Activated naive CD8-positive, alpha-beta T cell treated with anti-CD3 and anti-CD28 coated beads, Interleukin-2, amount 10 ng/mL, durations not matched to agents 7 days and 5 days (primary cell): Measurements from ENCODE around the gene NHSL2. TPM values are rescaled to one million over a fixed set of nuclear protein-coding genes. Genes with fewer than 3 reads are reported as not detected.
A peak's percentile ranks its signal among the peaks of the same experiment; 100 is the strongest.

Experiments
- ATAC-seq: fragments of 150-1000 bp; cut with Tn5 transposase; one replicate; pipeline ENCODE4 v1.10.0; 2021; ENCODE audit warnings: low read depth, moderate library complexity
- POLR2A ChIA-PET: fragments of 350-600 bp; sonication (Branson Sonifier 250); formaldehyde crosslinking; loops from one replicate; lab custom pipeline; 2021; ENCODE audit warnings: antibody characterized with exemption; lab: Charles Lee
- DNase-seq: peaks from one replicate; pipeline ENCODE4 v3.0.0; 2021
- H3K27ac Mint-ChIP-seq: one replicate; pipeline ENCODE4 v1.8.0; 2022; ENCODE audit warnings: mild to moderate bottlenecking, mixed read lengths
- H3K27me3 Mint-ChIP-seq: one replicate; pipeline ENCODE4 v1.8.0; 2022; ENCODE audit warnings: mild to moderate bottlenecking, moderate library complexity, mixed read lengths
- H3K36me3 Mint-ChIP-seq: one replicate; pipeline ENCODE4 v1.8.0; 2021; ENCODE audit warnings: mild to moderate bottlenecking, mixed read lengths
- H3K4me1 Mint-ChIP-seq: one replicate; pipeline ENCODE4 v1.8.0; 2021; ENCODE audit warnings: mixed read lengths
- H3K4me3 Mint-ChIP-seq: one replicate; pipeline ENCODE4 v1.8.0; 2022; ENCODE audit warnings: mild to moderate bottlenecking, moderate library complexity, mixed read lengths
- H3K9me3 Mint-ChIP-seq: one replicate; pipeline ENCODE4 v1.8.0; 2021; ENCODE audit warnings: mixed read lengths
- total RNA-seq, 2 experiments: library from RNA; stranded (reverse); gene quantifications; one replicate each; pipeline ENCODE4 v1.2.3, GENCODE V29; 2021

NHSL2 gene
- total RNA-seq, 2 experiments from 2014 or later, result 1.6 TPM

GRCh38 chrX:72114306-72114705 is 203.7 kb downstream of the NHSL2 start:
- H3K4me1 Mint-ChIP-seq, result no peaks in the 10 kb centered on the region
- POLR2A ChIA-PET, result no interaction called here
- H3K4me3 Mint-ChIP-seq, result no peak overlapping the region
- ATAC-seq, result no peak
- no peaks in the 10 kb centered on the region for H3K9me3 Mint-ChIP-seq
- no peak for DNase-seq
- no peaks in the 10 kb centered on the region for H3K36me3 Mint-ChIP-seq
- no peak overlapping the region for H3K27ac Mint-ChIP-seq
- peaks cover 34% of the 10 kb centered on the region for H3K27me3 Mint-ChIP-seq

- DNase-seq (no peak), ATAC-seq (no peak)
- Mint-ChIP-seq H3K4me3 (no peak overlapping the region), H3K36me3 (no peaks in the 10 kb centered on the region), H3K27me3 (peaks cover 37% of the 10 kb centered on the region), H3K27ac (no peak overlapping the region), H3K9me3 (no peaks in the 10 kb centered on the region), H3K4me1 (no peaks in the 10 kb centered on the region)
- POLR2A ChIA-PET, result no interaction called here
Observed at GRCh38 chrX:72114807-72115206, 204.2 kb downstream of the NHSL2 start.

- POLR2A ChIA-PET, result no interaction called here
- no peaks in the 10 kb centered on the region for H3K36me3 Mint-ChIP-seq
- ATAC-seq (no peak), DNase-seq (no peak)
- no peak overlapping the region for H3K4me3 Mint-ChIP-seq
- peaks cover 41% of the 10 kb centered on the region for H3K27me3 Mint-ChIP-seq
- H3K4me1 Mint-ChIP-seq, result no peaks in the 10 kb centered on the region
- no peaks in the 10 kb centered on the region for H3K9me3 Mint-ChIP-seq
- H3K27ac Mint-ChIP-seq, result no peak overlapping the region
Observed at GRCh38 chrX:72115380-72115779, 204.7 kb downstream of the NHSL2 start.

- Mint-ChIP-seq H3K27me3 (peaks cover 28% of the 10 kb centered on the region), H3K36me3 (no peaks in the 10 kb centered on the region), H3K9me3 (no peaks in the 10 kb centered on the region), H3K4me1 (peaks cover 7% of the 10 kb centered on the region), H3K4me3 (no peak overlapping the region), H3K27ac (no peak overlapping the region)
- POLR2A ChIA-PET, result no interaction called here
- DNase-seq (no peak), ATAC-seq (no peak)
Observed at GRCh38 chrX:72117636-72118210, 207.1 kb downstream of the NHSL2 start.

- DNase-seq (no peak), ATAC-seq (no peak)
- POLR2A ChIA-PET, result interaction anchor here (0.6 to 1.1 kb wide), 2 partner anchors 117 to 483 kb away, joined by 3 read pairs; partner anchors contain the start of gene ERCC6L
- Mint-ChIP-seq H3K9me3 (no peaks in the 10 kb centered on the region), H3K4me1 (peaks cover 9% of the 10 kb centered on the region), H3K4me3 (no peak overlapping the region), H3K27ac (no peak overlapping the region), H3K27me3 (peaks cover 34% of the 10 kb centered on the region), H3K36me3 (no peaks in the 10 kb centered on the region)
Observed at GRCh38 chrX:72120837-72121236, 210.2 kb downstream of the NHSL2 start.

GRCh38 chrX:72121383-72121782 is 210.7 kb downstream of the NHSL2 start:
- POLR2A ChIA-PET, result interaction anchor here (0.6 to 1.1 kb wide), 3 partner anchors 20 to 483 kb away, joined by 3 read pairs; partner anchors contain the start of gene ERCC6L
- Mint-ChIP-seq H3K27me3 (peaks cover 32% of the 10 kb centered on the region), H3K9me3 (no peaks in the 10 kb centered on the region), H3K4me1 (peaks cover 10% of the 10 kb centered on the region), H3K4me3 (peak overlapping the region; percentile 16), H3K36me3 (no peaks in the 10 kb centered on the region), H3K27ac (no peak overlapping the region)
- ATAC-seq (peak; percentile 77), DNase-seq (no peak)

GRCh38 chrX:72122621-72123337 is 212.1 kb downstream of the NHSL2 start:
- peaks cover 14% of the 10 kb centered on the region for H3K4me1 Mint-ChIP-seq
- peaks cover 39% of the 10 kb centered on the region for H3K27me3 Mint-ChIP-seq
- H3K9me3 Mint-ChIP-seq, result no peaks in the 10 kb centered on the region
- no peak for DNase-seq
- no peak for ATAC-seq
- H3K27ac Mint-ChIP-seq, result no peak overlapping the region
- H3K36me3 Mint-ChIP-seq, result no peaks in the 10 kb centered on the region
- POLR2A ChIA-PET, result no interaction called here
- H3K4me3 Mint-ChIP-seq, result no peak overlapping the region

GRCh38 chrX:72123471-72124185 is 213.0 kb downstream of the NHSL2 start:
- Mint-ChIP-seq H3K27me3 (peaks cover 37% of the 10 kb centered on the region), H3K27ac (no peak overlapping the region), H3K4me3 (no peak overlapping the region), H3K36me3 (no peaks in the 10 kb centered on the region), H3K9me3 (no peaks in the 10 kb centered on the region), H3K4me1 (peaks cover 14% of the 10 kb centered on the region)
- POLR2A ChIA-PET, result no interaction called here
- DNase-seq, result no peak
- no peak for ATAC-seq

GRCh38 chrX:72124540-72125201 is 214.0 kb downstream of the NHSL2 start:
- H3K9me3 Mint-ChIP-seq, result no peaks in the 10 kb centered on the region
- DNase-seq (no peak), ATAC-seq (no peak)
- H3K4me3 Mint-ChIP-seq, result no peak overlapping the region
- no peaks in the 10 kb centered on the region for H3K36me3 Mint-ChIP-seq
- peaks cover 14% of the 10 kb centered on the region for H3K4me1 Mint-ChIP-seq
- no peak overlapping the region for H3K27ac Mint-ChIP-seq
- peaks cover 43% of the 10 kb centered on the region for H3K27me3 Mint-ChIP-seq
- POLR2A ChIA-PET, result no interaction called here

GRCh38 chrX:72125331-72126047 is 214.8 kb downstream of the NHSL2 start:
- Mint-ChIP-seq H3K27me3 (peaks cover 42% of the 10 kb centered on the region), H3K9me3 (no peaks in the 10 kb centered on the region), H3K27ac (no peak overlapping the region), H3K4me3 (no peak overlapping the region), H3K4me1 (peaks cover 14% of the 10 kb centered on the region), H3K36me3 (no peaks in the 10 kb centered on the region)
- DNase-seq (no peak), ATAC-seq (no peak)
- POLR2A ChIA-PET, result no interaction called here

- no peak for ATAC-seq
- H3K27me3 Mint-ChIP-seq, result peaks cover 43% of the 10 kb centered on the region
- DNase-seq, result no peak
- H3K36me3 Mint-ChIP-seq, result no peaks in the 10 kb centered on the region
- no peak overlapping the region for H3K4me3 Mint-ChIP-seq
- H3K4me1 Mint-ChIP-seq, result peaks cover 10% of the 10 kb centered on the region
- H3K27ac Mint-ChIP-seq, result no peak overlapping the region
- POLR2A ChIA-PET, result interaction anchor here (0.9 kb wide), 1 partner anchor 25 kb away, joined by 4 read pairs; no protein-coding TSS in a partner anchor
- no peaks in the 10 kb centered on the region for H3K9me3 Mint-ChIP-seq
Observed at GRCh38 chrX:72126048-72126415, 215.4 kb downstream of the NHSL2 start.

- POLR2A ChIA-PET, result interaction anchor here (0.9 kb wide), 1 partner anchor 25 kb away, joined by 4 read pairs; no protein-coding TSS in a partner anchor
- peaks cover 46% of the 10 kb centered on the region for H3K27me3 Mint-ChIP-seq
Observed at GRCh38 chrX:72126539-72127140, 216.0 kb downstream of the NHSL2 start.

More at GRCh38 chrX:72126539-72127140, 216.0 kb downstream of the NHSL2 start:
- peak; percentile 77 for DNase-seq
- Mint-ChIP-seq H3K9me3 (no peaks in the 10 kb centered on the region), H3K4me1 (peaks cover 7% of the 10 kb centered on the region), H3K36me3 (no peaks in the 10 kb centered on the region), H3K27ac (no peak overlapping the region), H3K4me3 (no peak overlapping the region)
- peak; percentile 85 for ATAC-seq
